ENCODE data around the gene EFNA2.
"Not testable (repeated sequence)": the region's sequence is repeated elsewhere in the genome, so short reads cannot be mapped to it uniquely, and the experiment has no call there.

EFNA2 gene

GRCh38 chr19:1295169-1296012 is 9.7 kb downstream of the EFNA2 start:
- DNase-seq (ENCODE audit: low read depth in 3 of 3, low spot score in 1 of 3): peak in 1 of 3 donors; percentile 37

GRCh38 chr19:1296078-1296477 is 10.4 kb downstream of the EFNA2 start:
- DNase-seq (ENCODE audit: low read depth in 3 of 3, low spot score in 1 of 3): no peak

- no peak for DNase-seq (ENCODE audit: low read depth in 3 of 3, low spot score in 1 of 3)
These were observed 11.1 kb downstream of the EFNA2 start for GRCh38 chr19:1296575-1297271.

- no peak for DNase-seq (ENCODE audit: low read depth in 3 of 3, low spot score in 1 of 3)
These were observed 12.6 kb downstream of the EFNA2 start for GRCh38 chr19:1298235-1298634.

- no peak for DNase-seq (ENCODE audit: low read depth in 3 of 3, low spot score in 1 of 3)
These were observed 14.1 kb downstream of the EFNA2 start for GRCh38 chr19:1299801-1300200.

- DNase-seq (ENCODE audit: low read depth in 3 of 3, low spot score in 1 of 3): no peak
These were observed 15.2 kb downstream of the EFNA2 start for GRCh38 chr19:1300744-1301490.

GRCh38 chr19:1302533-1303239 is 17.0 kb downstream of the EFNA2 start:
- DNase-seq (ENCODE audit: low read depth in 3 of 3, low spot score in 1 of 3): no peak

- no peak for DNase-seq (ENCODE audit: low read depth in 3 of 3, low spot score in 1 of 3)
These were observed 18.7 kb downstream of the EFNA2 start for GRCh38 chr19:1304197-1304924.

GRCh38 chr19:1305354-1305753 is 19.7 kb downstream of the EFNA2 start:
- not testable (repeated sequence) for DNase-seq (ENCODE audit: low read depth in 3 of 3, low spot score in 1 of 3)

GRCh38 chr19:1307320-1307719 is 21.6 kb downstream of the EFNA2 start:
- no peak for DNase-seq (ENCODE audit: low read depth in 3 of 3, low spot score in 1 of 3)

- no peak for DNase-seq (ENCODE audit: low read depth in 3 of 3, low spot score in 1 of 3)
These were observed 22.2 kb downstream of the EFNA2 start for GRCh38 chr19:1307755-1308303.

- no peak for DNase-seq (ENCODE audit: low read depth in 3 of 3, low spot score in 1 of 3)
These were observed 23.0 kb downstream of the EFNA2 start for GRCh38 chr19:1308718-1309117.

- no peak for DNase-seq (ENCODE audit: low read depth in 3 of 3, low spot score in 1 of 3)
These were observed 24.5 kb downstream of the EFNA2 start for GRCh38 chr19:1309977-1310852.

GRCh38 chr19:1310853-1311180 is 25.1 kb downstream of the EFNA2 start:
- no peak for DNase-seq (ENCODE audit: low read depth in 3 of 3, low spot score in 1 of 3)

GRCh38 chr19:1311543-1312091 is 25.9 kb downstream of the EFNA2 start:
- DNase-seq (ENCODE audit: low read depth in 3 of 3, low spot score in 1 of 3): no peak

GRCh38 chr19:1312767-1313694 is 27.4 kb downstream of the EFNA2 start:
- no peak for DNase-seq (ENCODE audit: low read depth in 3 of 3, low spot score in 1 of 3)

GRCh38 chr19:1313695-1314613 is 28.3 kb downstream of the EFNA2 start:
- no peak for DNase-seq (ENCODE audit: low read depth in 3 of 3, low spot score in 1 of 3)

Measured in stimulated activated CD4-positive, alpha-beta T cell treated with anti-CD3 and anti-CD28 coated beads, TNF-alpha, amount 100 ng/mL, for 1 hour (primary cell).